SK-N-SH (cell line): ENCODE results near the gene ARRDC3. TPM values are rescaled to one million over a fixed set of nuclear protein-coding genes. Genes with fewer than 3 reads are reported as not detected.
"Not testable (repeated sequence)": the region's sequence is repeated elsewhere in the genome, so short reads cannot be mapped to it uniquely, and the experiment has no call there.

ENCODE experiments used
- CTCF ChIA-PET: fragments of 300-600, 350-600 bp; formaldehyde crosslinking; extraction: SDS; loops from one replicate; lab custom pipeline; 2021; lab: Yijun Ruan, JAX
- POLR2A ChIA-PET: fragments of 350-600 bp; sonication (Branson Sonifier 250); formaldehyde crosslinking; extraction: SDS; loops from one replicate; lab custom pipeline; 2020; ENCODE audit warnings: antibody characterized with exemption, inconsistent platforms; lab: Yijun Ruan, JAX
- DNase-seq: peaks from one replicate; pipeline ENCODE4 v3.0.0; 2012
- H2AFZ ChIP-seq: fragments of 200-600 bp; sonication (generic); 2 replicates; pipeline ENCODE4 v1.8.1; 2016; ENCODE audit warnings: antibody characterized with exemption, mild to moderate bottlenecking, low read depth
- H3F3A ChIP-seq: fragments of 200-600 bp; sonication (generic); replicated peaks from 2 replicates; pipeline ENCODE3; 2016; ENCODE audit warnings: antibody characterized with exemption, mild to moderate bottlenecking; ENCODE audit not compliant: insufficient read depth
- H3K27ac ChIP-seq, 2 experiments: fragments of 200-500 bp in 1 of 2; fragments of 200-600 bp in 1 of 2; sonication (Bioruptor generic) in 1 of 2; sonication (generic), shearing (Covaris generic) in 1 of 2; 2 replicates each; pipeline versions ENCODE4 v1.5.1 to v1.6.1; 2014 to 2016; ENCODE audit warnings: low read depth in 2 of 2, inconsistent platforms in 1 of 2, low read length in 1 of 2, mild to moderate bottlenecking in 1 of 2, mixed read lengths in 1 of 2
- H3K27me3 ChIP-seq: fragments of 200-600 bp; sonication (generic), shearing (Covaris generic); 2 replicates; pipeline ENCODE4 v1.6.1; 2016; ENCODE audit warnings: mixed run types; ENCODE audit not compliant: insufficient read depth
- H3K36me3 ChIP-seq, 2 experiments: fragments of 200-500 bp in 1 of 2; fragments of 200-600 bp in 1 of 2; sonication (Bioruptor generic) in 1 of 2; sonication (generic) in 1 of 2; replicated peaks in 1 of 2; 2 replicates each; pipeline versions ENCODE3 to v1.5.1; 2014 to 2016; ENCODE audit warnings: low read length in 1 of 2, mild to moderate bottlenecking in 1 of 2; ENCODE audit not compliant: insufficient read depth in 2 of 2, control insufficient read depth in 1 of 2
- H3K4me1 ChIP-seq, 2 experiments: fragments of 200-500 bp in 1 of 2; fragments of 200-600 bp in 1 of 2; sonication (Bioruptor generic) in 1 of 2; sonication (generic), shearing (Covaris generic) in 1 of 2; 2 replicates each; pipeline versions ENCODE4 v1.5.1 to v1.6.1; 2014 to 2016; ENCODE audit warnings: low read depth in 1 of 2, low read length in 1 of 2, mixed run types in 1 of 2; ENCODE audit not compliant: insufficient read depth in 2 of 2, control insufficient read depth in 1 of 2
- H3K4me2 ChIP-seq: fragments of 200-600 bp; sonication (generic), shearing (Covaris generic); 2 replicates; pipeline ENCODE4 v1.6.1; 2017; ENCODE audit warnings: mixed run types
- H3K4me3 ChIP-seq, 2 experiments: fragments of 200-500 bp in 1 of 2; fragments of 200-600 bp in 1 of 2; sonication (Bioruptor generic) in 1 of 2; sonication (generic), shearing (Covaris generic) in 1 of 2; 2 replicates each; pipeline versions ENCODE4 v1.5.1 to v1.8.1; 2014 to 2016; ENCODE audit warnings: low read depth in 2 of 2, inconsistent platforms in 1 of 2, low read length in 1 of 2, mild to moderate bottlenecking in 1 of 2, mixed read lengths in 1 of 2, moderate library complexity in 1 of 2
- H3K79me2 ChIP-seq: fragments of 200-600 bp; sonication (generic); 2 replicates; pipeline ENCODE4 v1.8.1; 2017; ENCODE audit warnings: mild to moderate bottlenecking; ENCODE audit not compliant: insufficient read depth
- H3K9ac ChIP-seq: fragments of 200-600 bp; sonication (generic); 2 replicates; pipeline ENCODE4 v1.6.1; 2017; ENCODE audit warnings: mixed run types
- H3K9me2 ChIP-seq: fragments of 200-600 bp; sonication (generic); 2 replicates; pipeline ENCODE4 v1.6.1; 2017; ENCODE audit warnings: mixed run types
- H3K9me3 ChIP-seq: fragments of 200-600 bp; sonication (generic); 2 replicates; pipeline ENCODE4 v1.6.1; 2017; ENCODE audit warnings: mixed run types, mild to moderate bottlenecking, moderate library complexity
- H4K20me1 ChIP-seq: fragments of 200-600 bp; sonication (generic); 2 replicates; pipeline ENCODE4 v1.6.1; 2017; ENCODE audit warnings: mild to moderate bottlenecking, mixed run types; ENCODE audit not compliant: insufficient read depth
- CHD2 ChIP-seq: fragments of 150-350 bp; IDR thresholded peaks from 2 replicates; pipeline ENCODE4 v1.6.1; 2018; ENCODE audit warnings: low read length; ENCODE audit not compliant: partially characterized antibody
- CTCF ChIP-seq: fragments of 200-600 bp; sonication (generic); IDR thresholded peaks from 2 replicates; pipeline ENCODE4 v1.6.1; 2017; ENCODE audit warnings: antibody characterized with exemption, mild to moderate bottlenecking, moderate library complexity
- EP300 ChIP-seq, 2 experiments: IDR thresholded peaks; 2 replicates each; pipeline versions ENCODE4 v1.4.0 to v1.6.1; 2012; ENCODE audit warnings: borderline replicate concordance in 1 of 2, low read depth in 1 of 2, low read length in 1 of 2
- POLR2AphosphoS5 ChIP-seq: IDR thresholded peaks from 2 replicates; pipeline ENCODE4 v1.6.1; 2012; ENCODE audit warnings: low read depth, low read length
- RAD21 ChIP-seq: IDR thresholded peaks from 2 replicates; pipeline ENCODE4 v1.6.1; 2012; ENCODE audit warnings: mild to moderate bottlenecking, low read length
- RCOR1 ChIP-seq: fragments of 150-350 bp; IDR thresholded peaks from 2 replicates; pipeline ENCODE4 v1.6.1; 2017; ENCODE audit warnings: antibody characterized with exemption, low read length
- RFX5 ChIP-seq: IDR thresholded peaks from 2 replicates; pipeline ENCODE4 v1.6.1; 2012; ENCODE audit warnings: mild to moderate bottlenecking, improper control_type of control experiment, low read length
- SIN3A ChIP-seq: IDR thresholded peaks from 2 replicates; pipeline ENCODE4 v1.6.1; 2012; ENCODE audit warnings: low read depth, mild to moderate bottlenecking, low read length, moderate library complexity, borderline replicate concordance
- SMC3 ChIP-seq: IDR thresholded peaks from 2 replicates; pipeline ENCODE4 v1.6.1; 2012; ENCODE audit warnings: low read depth, low read length, improper control_type of control experiment
- USF2 ChIP-seq: fragments of 150-350 bp; IDR thresholded peaks from 2 replicates; pipeline ENCODE4 v1.6.1; 2017; ENCODE audit warnings: antibody characterized with exemption, low read length, low read depth, borderline replicate concordance
- WGBS: methylation state at CpG from one replicate; pipeline ENCODE4 v1.1.6; 2017; ENCODE audit warnings: low lambda C conversion rate; 5-methylcytosine and 5-hydroxymethylcytosine counted together
- polyA plus RNA-seq, 3 experiments: library from polyadenylated mRNA; depleted of rRNA; stranded (reverse); fragments of >200 nt; gene quantifications; 2 replicates each; pipeline ENCODE4 v1.2.3, GENCODE V29; 2012

The ARRDC3 gene
- polyA plus RNA-seq, 1 of the 3 experiments (the other 2 are of a cell fraction) = 26.0 TPM

- no peaks in the 10 kb centered on the region for H3K9me2 ChIP-seq
- DNase-seq = no peak
- H3K4me2 ChIP-seq = no peak overlapping the region
- peaks cover 0 to 2% of the 10 kb centered on the region in 2 experiments for H3K36me3 ChIP-seq
- ChIA-PET CTCF (interaction anchor here (0.6 to 7.2 kb wide), 21 partner anchors 12 to 583 kb away, joined by 3 to 128 read pairs (median 20); no protein-coding TSS in a partner anchor), POLR2A (interaction anchor here (0.7 kb wide), 1 partner anchor 11 kb away, joined by 4 read pairs; no protein-coding TSS in a partner anchor)
- H3K4me3 ChIP-seq = no peak overlapping the region
- TF ChIP-seq CTCF (peak; percentile 24), SIN3A (no peak), RCOR1 (no peak)
- TF ChIP-seq, all 33 proteins: peak for 1
- no peaks in the 10 kb centered on the region for H3K27me3 ChIP-seq
- H3K4me1 ChIP-seq = peaks cover 0 to 5% of the 10 kb centered on the region in 2 experiments; a peak in 2 of 4 replicates
- 93% methylated on average over 2 of the region's 2 CpGs for WGBS
- H3K79me2 ChIP-seq = peaks cover 24% of the 10 kb centered on the region
- no peaks in the 10 kb centered on the region for H4K20me1 ChIP-seq
- peaks cover 28% of the 10 kb centered on the region for H3F3A ChIP-seq
- H3K9ac ChIP-seq = no peak overlapping the region
- no peak overlapping the region; the same call in 1 of the 2 replicates for H2AFZ ChIP-seq
- no peak overlapping the region for H3K27ac ChIP-seq
- no peaks in the 10 kb centered on the region for H3K9me3 ChIP-seq
Observed at GRCh38 chr5:91386120-91386519, 3.0 kb upstream of the ARRDC3 start.

- DNase-seq, H3K4me3 ChIP-seq, H3K9me2 ChIP-seq, H3K4me2 ChIP-seq, H3K27me3 ChIP-seq, H3K36me3 ChIP-seq, H3K4me1 ChIP-seq, H2AFZ ChIP-seq, H4K20me1 ChIP-seq, H3K9ac ChIP-seq, H3K9me3 ChIP-seq, H3K27ac ChIP-seq: not testable (repeated sequence)
- POLR2A ChIA-PET = interaction anchor here (0.7 kb wide), 1 partner anchor 11 kb away, joined by 4 read pairs; no protein-coding TSS in a partner anchor
- peaks cover 31% of the 10 kb centered on the region for H3F3A ChIP-seq
- CTCF ChIA-PET = interaction anchor here (0.6 to 7.2 kb wide), 68 partner anchors 8 to 602 kb away, joined by 3 to 128 read pairs (median 6); no protein-coding TSS in a partner anchor
- 94% methylated on average over 11 of the region's 11 CpGs for WGBS
- peaks cover 28% of the 10 kb centered on the region for H3K79me2 ChIP-seq
Observed at GRCh38 chr5:91385596-91385995, 2.5 kb upstream of the ARRDC3 start.

- peaks cover 32% of the 10 kb centered on the region for H3K79me2 ChIP-seq
- peak; percentile 73 for DNase-seq
- no peaks in the 10 kb centered on the region for H3K9me3 ChIP-seq
- peaks cover 0 to 3% of the 10 kb centered on the region in 2 experiments for H3K36me3 ChIP-seq
- peak overlapping the region; percentile 99 to 100 for H3K27ac ChIP-seq
- H3K4me3 ChIP-seq = peak overlapping the region; percentile 89 to 94; a peak in 3 of 4 replicates
- CTCF ChIA-PET = interaction anchor here (0.6 to 7.2 kb wide), 94 partner anchors 9 to 601 kb away, joined by 3 to 128 read pairs (median 6); no protein-coding TSS in a partner anchor
- peak overlapping the region; percentile 100 for H3K9ac ChIP-seq
- POLR2A ChIA-PET = interaction anchor here (0.7 to 1.2 kb wide), 2 partner anchors 104 to 402 kb away, joined by 3 read pairs; no protein-coding TSS in a partner anchor
- peaks cover 0 to 5% of the 10 kb centered on the region in 2 experiments; a peak in 2 of 4 replicates for H3K4me1 ChIP-seq
- H4K20me1 ChIP-seq = no peaks in the 10 kb centered on the region
- H3K27me3 ChIP-seq = no peaks in the 10 kb centered on the region
- WGBS = 1% methylated on average over 6 of the region's 6 CpGs
- TF ChIP-seq CHD2 = peak; percentile 62
- TF ChIP-seq RFX5 = peak; percentile 63; the same call in 1 of the 2 replicates
- TF ChIP-seq EP300 (IDR thresholded peaks at IDR 0.05; ENCODE audit: borderline replicate concordance in 1 of 2, low read depth in 1 of 2, low read length in 1 of 2) = 0 out of 4 replicates have a peak, but pooled peaks of 1 of the 2 experiments have one; percentile 40
- no peak for TF ChIP-seq POLR2AphosphoS5
- TF ChIP-seq SMC3 = peak; percentile 98
- TF ChIP-seq CTCF = peak; percentile 98
- no peak for TF ChIP-seq USF2
- TF ChIP-seq RAD21 = peak; percentile 100
- H3K9me2 ChIP-seq = no peaks in the 10 kb centered on the region
- peak overlapping the region; percentile 32 for H2AFZ ChIP-seq
- H3F3A ChIP-seq = peaks cover 34% of the 10 kb centered on the region
- H3K4me2 ChIP-seq = peak overlapping the region; percentile 72
Observed at GRCh38 chr5:91384671-91385430, 1.7 kb upstream of the ARRDC3 start.
